RWPE1 (cell line): ENCODE results near the gene ITGB2.

Source experiments
- CTCF ChIA-PET: fragments of 350-600 bp; sonication (Branson Sonifier 250); formaldehyde crosslinking; extraction: SDS; loops from one replicate; lab custom pipeline; 2021; lab: Yijun Ruan, JAX
- POLR2A ChIA-PET: fragments of 400-600 bp; formaldehyde crosslinking; extraction: SDS; loops from one replicate; lab custom pipeline; 2020; ENCODE audit warnings: antibody characterized with exemption; ENCODE audit not compliant: low non-redundant PET; lab: Yijun Ruan, JAX
- DNase-seq: peaks from one replicate; pipeline ENCODE4 v3.0.0; 2012; ENCODE audit warnings: low spot score
- H3K27ac ChIP-seq: fragments of 450-650 bp; 2 replicates; pipeline ENCODE4 v1.5.1; 2017
- CTCF ChIP-seq: fragments of 450-650 bp; conservative IDR thresholded peaks from 2 replicates; pipeline ENCODE4 v1.5.1; 2017; ENCODE audit warnings: low read depth, mild to moderate bottlenecking

Gene ITGB2

GRCh38 chr21:44857127-44857892 is 63.4 kb downstream of the ITGB2 start:
- H3K27ac ChIP-seq, result no peak overlapping the region
- POLR2A ChIA-PET, result no interaction called here
- DNase-seq, result no peak
- TF ChIP-seq CTCF, result no peak
- CTCF ChIA-PET, result interaction anchor here (0.6 kb wide), 1 partner anchor 452 kb away, joined by 3 read pairs; no protein-coding TSS in a partner anchor

- DNase-seq, result no peak
- no peak overlapping the region for H3K27ac ChIP-seq
- no peak for TF ChIP-seq CTCF
- ChIA-PET POLR2A (no interaction called here), CTCF (interaction anchor here (0.7 kb wide), 1 partner anchor 63 kb away, joined by 3 read pairs; no protein-coding TSS in a partner anchor)
These were observed 64.6 kb downstream of the ITGB2 start for GRCh38 chr21:44856131-44856530.

DNA sequence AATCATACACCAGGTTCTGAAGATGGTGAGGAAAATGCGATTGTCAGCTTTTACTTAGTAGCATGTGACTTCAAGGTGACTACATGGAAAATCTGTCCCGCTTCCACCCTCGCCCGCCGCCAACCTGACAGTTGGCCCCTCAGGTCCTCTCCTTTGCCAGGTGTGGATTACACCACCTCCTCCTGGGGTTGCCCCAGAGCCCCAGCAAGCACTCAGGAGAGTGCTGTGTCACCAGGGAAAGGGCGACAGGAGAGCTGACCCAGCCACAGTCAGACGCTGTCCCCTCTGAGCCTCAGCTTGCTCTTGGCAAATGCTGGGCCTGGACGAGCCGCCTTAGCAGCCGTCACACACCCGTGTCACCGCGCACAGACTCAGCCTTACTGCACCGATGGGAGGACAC is 65.1 kb downstream of the ITGB2 start:
- H3K27ac ChIP-seq, result 0 out of 2 replicates have a peak overlapping the region, but pooled peaks have one; percentile 14
- POLR2A ChIA-PET, result no interaction called here
- no peak for TF ChIP-seq CTCF
- CTCF ChIA-PET, result no interaction called here
- DNase-seq, result no peak

DNA sequence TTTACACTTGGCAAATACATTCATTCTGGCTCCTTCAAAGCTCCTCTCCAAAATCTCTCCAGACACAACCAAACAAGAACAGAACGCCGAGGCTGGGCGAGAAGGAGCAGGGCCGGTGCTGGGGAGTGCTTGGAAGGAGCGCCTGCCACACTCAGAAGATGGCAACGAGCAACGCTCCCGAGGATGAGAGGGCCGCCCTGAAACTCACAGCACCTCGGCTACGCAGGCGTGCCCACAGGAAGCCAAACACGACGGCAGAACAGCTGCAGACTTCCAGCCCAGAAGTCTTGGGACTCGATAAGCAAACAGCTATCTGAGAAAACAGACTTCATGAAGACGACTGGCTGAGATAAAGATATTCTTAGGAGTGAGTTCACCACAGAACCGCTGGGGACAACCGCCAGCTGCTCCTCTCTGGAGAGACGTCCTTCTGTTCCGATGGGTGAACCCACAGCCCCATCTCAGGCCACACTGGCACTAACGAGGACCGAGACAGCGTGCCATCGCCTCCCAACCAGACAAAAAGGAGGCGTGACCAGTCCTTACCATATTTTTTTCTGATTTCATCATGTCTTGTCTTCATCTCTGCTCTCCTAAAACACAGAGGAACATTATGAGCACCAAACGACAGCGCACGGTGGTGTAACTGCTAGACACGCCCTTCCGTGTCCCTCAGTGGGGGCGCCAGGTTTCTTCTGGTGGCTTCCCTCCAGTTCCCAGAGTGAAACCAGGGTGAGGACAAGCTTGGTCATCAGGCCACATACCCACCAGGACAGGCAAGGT is 65.8 kb downstream of the ITGB2 start:
- CTCF ChIA-PET, result no interaction called here
- H3K27ac ChIP-seq, result 0 out of 2 replicates have a peak overlapping the region, but pooled peaks have one; percentile 14
- DNase-seq, result no peak
- POLR2A ChIA-PET, result no interaction called here
- no peak for TF ChIP-seq CTCF

- no peak overlapping the region for H3K27ac ChIP-seq
- CTCF ChIA-PET, result no interaction called here
- POLR2A ChIA-PET, result no interaction called here
- no peak for DNase-seq
- no peak for TF ChIP-seq CTCF
These were observed 66.4 kb downstream of the ITGB2 start for GRCh38 chr21:44854391-44854663.

- ChIA-PET CTCF (interaction anchor here (0.6 kb wide), 1 partner anchor 13 kb away, joined by 4 read pairs; no protein-coding TSS in a partner anchor), POLR2A (no interaction called here)
- DNase-seq, result no peak
- no peak overlapping the region for H3K27ac ChIP-seq
- no peak for TF ChIP-seq CTCF
These were observed 66.9 kb downstream of the ITGB2 start for GRCh38 chr21:44853601-44854390.
